HG03469 (cell line): Measurements from ENCODE around the gene KYNU.

Source experiments
- ATAC-seq: cut with Tn5 transposase; IDR thresholded peaks from one replicate; pipeline ENCODE4 v1.9.1; 2021; ENCODE audit warnings: mild to moderate bottlenecking, moderate library complexity, moderate number of reproducible peaks; ENCODE audit not compliant: unreplicated experiment

Gene KYNU

DNA sequence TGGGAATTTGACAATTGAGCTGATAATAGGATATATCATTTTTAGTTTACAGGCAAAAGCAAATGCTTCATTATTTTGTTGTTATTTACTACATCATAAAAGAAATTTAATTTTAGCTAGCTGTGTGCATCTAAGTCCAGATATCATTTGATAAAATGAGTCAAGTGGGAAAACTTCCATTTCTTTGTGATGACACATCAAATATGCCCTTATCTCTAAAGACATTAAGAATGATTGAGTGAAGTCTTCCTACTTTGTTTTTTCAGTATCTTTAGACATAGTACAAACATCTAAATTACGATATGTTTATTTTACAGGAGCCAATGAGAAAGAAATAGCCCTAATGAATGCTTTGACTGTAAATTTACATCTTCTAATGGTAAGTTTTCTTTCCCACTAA, 77.0 kb downstream of the KYNU start:
- ATAC-seq = no peak

DNA sequence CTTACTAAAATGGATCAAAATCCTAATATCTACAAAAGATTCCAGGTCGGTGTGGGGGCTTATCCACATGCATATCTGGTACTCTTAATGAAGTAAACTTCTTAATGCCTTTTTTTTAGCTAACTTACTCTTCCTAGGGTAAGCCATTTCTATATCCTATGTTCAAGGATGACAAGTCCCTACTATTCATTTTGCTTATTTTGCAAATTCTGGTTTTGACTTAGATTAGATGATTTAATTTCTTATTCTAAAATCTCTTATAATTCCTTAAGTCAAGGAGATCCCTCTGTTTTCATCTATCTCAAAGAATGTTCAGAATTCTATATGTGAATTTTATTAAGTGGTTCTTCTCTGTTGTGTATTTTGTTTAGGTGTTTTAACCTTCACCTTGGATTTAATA, 79.7 kb downstream of the KYNU start:
- no peak for ATAC-seq

DNA sequence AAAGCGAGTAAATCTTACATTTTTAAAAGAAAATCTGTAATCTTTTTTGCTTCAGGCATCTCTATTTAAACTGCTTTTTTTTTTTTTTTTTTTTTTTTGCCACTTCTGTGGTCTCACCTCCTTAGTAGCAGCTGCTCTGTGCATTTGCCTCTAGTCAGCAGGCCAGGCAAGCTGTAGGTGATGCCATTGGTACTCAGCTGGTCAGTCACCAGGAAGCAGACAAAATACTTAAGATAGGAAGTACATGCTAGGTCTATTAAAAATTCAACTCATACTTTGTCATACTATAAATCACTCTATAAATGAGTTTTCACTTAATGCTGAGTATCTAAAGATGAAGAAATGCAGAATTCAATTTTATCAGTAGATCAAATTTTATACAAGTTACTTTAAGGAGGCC, 83.7 kb downstream of the KYNU start:
- no peak for ATAC-seq

DNA sequence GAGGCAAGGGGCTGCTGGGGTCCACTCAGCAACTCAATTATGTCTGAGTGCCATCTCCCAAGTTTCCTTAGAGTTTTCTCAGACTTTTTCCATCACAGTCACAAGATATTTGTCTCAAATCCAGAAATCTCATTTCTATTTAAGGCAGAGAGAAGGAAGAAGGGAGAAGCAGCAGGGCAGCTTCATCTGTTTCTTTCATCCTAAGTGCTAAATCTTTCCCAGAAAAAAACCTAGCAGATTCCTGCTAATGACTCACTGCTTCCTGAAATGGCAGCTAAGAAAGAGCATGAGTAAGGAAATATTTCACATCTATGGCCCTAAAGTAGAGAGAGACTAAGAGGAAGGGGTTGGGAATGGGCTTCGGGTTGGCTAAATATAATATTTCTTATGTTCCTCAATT, 88.0 kb downstream of the KYNU start:
- ATAC-seq = no peak

DNA sequence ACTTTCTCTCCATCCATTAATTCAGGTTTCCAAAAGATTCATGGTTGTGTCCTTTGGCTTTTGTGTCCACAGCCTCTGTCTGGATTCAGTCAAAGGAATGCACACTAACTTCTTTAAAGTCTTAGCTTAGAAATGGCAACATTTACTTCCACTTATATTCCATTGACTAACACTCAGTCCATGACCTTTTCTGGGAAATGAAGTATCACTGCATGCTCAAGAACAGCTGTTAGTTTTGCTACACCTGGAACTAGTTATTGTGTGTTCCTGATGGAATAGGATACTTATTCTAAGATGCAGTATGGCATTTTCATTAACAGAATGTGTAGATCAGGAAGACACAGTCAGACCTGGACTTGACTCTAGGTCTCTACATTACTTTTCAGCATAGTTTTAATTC, 88.8 kb downstream of the KYNU start:
- no peak for ATAC-seq

DNA sequence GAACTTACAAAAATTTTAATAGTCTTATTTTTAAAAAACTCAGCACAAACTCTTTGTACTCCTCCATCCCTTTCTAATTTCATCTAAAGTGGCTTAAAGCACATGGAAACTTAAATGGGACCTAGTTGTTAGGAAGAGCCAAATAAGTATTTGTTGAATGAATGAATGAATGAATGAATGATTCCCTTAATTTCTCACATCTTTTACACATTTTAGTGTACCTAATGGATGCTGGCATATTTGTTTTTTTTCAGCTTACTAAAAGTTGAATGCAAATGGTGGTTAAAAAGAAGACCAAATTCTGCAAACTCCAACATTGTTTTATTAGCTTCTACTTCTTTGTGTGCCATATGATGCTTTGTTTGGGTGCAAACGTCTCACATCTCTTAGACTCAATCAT, 89.6 kb downstream of the KYNU start:
- no peak for ATAC-seq

DNA sequence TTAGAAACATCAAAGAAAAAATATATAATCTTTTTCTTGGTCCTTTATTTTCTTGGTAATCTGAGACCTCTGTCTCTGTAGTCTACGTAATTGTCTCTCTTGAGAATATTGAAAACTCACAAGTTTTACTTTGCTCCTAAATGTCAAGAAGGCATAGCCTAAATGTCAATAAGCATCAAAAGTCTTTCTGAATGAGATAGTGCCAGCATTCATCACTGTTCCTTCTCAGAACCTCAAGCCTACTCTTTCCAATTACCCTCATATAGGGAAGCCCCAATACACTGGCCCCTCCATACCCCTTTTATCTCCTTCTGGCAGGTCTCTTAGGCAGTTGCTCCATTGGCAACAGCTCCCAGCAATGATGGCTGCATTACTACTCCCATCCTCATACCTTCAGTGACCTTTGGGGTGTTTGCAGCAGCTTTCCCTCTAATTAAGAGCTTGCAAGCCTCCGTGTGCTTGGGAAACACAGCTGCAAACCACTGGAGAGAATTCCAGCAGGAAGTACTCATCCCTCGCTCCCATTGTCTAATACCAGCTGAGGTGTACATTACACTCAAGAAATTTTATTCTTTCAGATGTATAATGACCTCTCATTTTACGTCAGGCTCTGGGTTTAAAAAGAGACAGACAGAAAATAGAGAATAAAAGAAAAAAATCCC, 95.8 kb downstream of the KYNU start:
- ATAC-seq = no peak

DNA sequence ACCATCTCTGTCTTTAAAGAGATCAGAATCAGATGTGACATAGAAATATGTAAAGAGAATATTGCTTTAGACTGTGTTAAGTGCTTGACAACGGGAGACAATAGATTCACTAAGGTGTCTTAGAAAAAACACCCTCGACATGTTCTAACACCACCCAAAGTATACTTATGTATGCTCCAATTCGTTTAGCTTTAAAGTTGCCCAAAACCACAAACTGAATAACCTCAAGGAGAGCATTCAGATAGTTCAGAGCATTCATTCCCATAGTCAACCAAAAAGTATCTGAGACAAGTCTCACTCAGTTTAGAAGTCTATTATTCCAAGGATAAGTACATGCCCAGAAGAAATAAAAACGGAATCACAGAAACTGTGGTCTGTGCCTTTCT, 96.4 kb downstream of the KYNU start:
- no peak for ATAC-seq

DNA sequence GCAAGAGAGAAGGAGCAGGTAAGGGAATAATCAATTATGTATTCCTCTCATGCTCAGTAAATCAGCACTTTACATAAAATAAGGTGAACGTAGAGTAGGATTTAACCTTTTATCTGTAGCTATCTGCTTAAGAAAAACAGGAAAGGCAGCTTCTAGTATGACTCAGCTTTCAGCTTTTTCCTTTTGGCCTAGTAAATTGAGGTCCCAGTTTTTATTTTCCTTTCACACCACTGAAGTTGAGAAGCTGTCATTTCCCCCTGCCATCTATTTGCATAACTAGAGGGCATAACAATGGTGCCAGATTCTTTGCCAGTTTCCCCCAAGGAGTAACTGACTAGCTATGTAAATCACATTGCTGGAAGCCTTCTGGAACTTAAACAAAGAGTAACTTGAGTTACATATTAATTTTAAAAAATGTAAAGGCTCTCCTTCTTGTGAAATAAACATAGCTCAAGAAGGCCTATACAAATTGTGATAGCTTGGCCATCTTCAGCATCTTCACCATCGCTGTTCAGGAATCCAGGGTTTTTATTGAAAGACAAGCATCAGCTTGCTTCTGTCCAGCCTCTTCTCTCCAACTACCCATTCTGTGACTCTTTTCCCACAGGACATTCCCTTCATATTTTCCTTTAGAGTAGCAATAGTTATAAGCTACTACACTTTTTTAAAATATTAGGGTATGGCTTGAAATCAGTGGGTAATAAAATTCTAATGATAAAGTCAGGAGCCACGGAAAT, 97.0 kb downstream of the KYNU start:
- no peak for ATAC-seq

DNA sequence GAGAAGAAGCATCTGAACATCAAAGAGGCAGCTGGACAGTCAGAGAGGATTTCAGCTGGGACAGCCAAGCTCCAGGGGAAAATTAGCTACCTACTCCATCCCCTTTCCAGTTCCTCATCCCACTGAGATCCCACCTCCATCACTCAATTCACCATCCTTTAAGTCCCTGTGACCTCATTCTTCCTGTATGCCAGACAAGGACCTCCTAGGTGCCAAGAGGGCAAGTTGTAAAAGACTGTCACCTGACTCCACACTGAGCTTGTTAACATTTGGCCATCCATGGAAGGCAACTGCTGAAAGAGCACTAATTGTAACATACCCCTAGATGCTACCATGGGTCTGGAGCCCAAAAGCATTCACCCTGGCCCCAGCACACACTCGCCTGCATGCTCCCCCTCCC, 97.8 kb downstream of the KYNU start:
- ATAC-seq = no peak

DNA sequence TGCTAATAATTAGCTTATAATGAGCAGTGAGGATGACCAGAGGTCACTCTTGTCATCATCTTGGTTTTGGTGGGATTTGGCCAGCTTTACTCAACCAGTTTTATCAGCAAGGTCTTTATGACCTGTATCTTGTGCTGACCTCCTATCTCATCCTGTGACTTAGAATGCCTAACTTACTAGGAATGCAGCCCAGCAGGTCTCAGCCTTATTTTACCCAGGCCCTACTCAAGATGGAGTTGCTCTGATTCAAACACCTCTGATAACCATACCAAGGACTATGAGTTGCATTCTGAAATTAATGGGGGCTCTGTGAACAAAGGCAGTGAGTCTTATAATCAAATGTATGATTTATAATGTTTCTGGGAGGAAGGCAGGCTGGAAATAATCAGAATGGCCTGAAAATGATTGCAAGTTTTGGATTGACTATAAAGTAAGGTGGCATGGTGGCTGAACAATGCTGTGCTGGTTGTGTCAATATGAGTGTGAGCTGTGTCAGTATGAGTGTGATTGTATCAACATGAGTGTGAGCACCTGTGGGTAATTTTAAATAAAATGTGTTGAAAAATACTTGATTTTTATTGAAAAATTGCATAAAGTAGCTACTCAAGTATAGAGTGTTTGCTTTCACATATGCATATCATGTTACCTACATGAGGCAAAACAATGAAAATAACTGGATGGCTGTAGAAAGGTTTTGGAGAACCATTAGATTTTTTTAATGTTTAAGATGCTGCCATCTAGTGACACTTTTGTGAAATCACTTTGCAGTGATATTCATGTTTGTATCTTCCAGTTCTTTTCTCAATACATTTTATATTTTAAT, 103.0 kb downstream of the KYNU start:
- peak; percentile 27 for ATAC-seq

DNA sequence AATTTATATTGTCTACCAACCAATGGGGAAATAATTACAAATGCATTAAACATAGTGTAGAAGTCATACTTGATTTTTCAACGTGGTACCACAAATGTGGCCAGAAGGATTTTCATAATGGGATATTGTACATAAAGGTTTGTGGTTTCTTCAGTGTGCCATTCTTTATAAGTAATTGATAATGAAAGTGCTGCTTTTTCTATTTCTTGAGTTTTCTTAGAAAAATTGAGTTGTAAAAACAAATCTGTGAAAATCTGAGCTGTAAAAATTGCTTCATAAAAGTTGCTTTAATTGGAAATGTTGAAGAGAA, 103.6 kb downstream of the KYNU start:
- ATAC-seq = no peak

DNA sequence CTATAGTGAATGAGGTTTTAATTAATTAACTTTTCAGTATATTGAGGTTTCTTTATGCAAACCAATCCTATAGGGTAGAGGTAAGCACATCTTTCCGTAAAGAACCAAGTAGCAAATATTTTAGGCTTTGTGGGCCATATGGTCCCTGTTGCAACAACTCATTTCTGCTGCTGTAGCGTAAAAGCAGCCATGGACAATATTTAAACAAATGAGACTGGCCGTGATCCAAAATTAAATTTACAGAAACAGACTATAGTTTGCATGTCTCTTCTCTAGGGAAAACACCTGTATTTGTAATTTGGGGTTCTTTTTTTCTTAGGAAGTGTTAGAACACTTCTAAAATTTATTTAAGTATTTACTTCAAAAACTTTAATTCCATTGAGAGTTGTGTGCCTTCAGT, 104.3 kb downstream of the KYNU start:
- no peak for ATAC-seq

DNA sequence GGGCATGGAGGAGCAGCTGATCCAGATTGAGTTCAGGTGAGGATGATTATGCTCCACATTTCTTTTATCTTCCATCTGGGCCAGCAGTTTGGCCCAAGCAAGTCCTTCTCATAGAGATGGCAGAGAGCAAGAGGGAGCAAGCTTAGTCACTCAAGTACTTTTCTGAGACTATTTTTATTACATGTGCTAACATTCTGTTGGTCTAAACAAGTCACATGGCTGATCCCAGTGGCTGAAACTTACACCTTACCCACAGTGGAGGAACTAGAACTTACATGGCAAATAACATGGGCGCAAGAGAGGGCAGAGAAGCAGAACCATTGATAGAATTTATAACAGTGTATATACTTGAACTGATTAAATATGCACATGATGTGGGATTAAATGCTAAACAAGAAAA, 105.7 kb downstream of the KYNU start:
- peak; percentile 84 for ATAC-seq

DNA sequence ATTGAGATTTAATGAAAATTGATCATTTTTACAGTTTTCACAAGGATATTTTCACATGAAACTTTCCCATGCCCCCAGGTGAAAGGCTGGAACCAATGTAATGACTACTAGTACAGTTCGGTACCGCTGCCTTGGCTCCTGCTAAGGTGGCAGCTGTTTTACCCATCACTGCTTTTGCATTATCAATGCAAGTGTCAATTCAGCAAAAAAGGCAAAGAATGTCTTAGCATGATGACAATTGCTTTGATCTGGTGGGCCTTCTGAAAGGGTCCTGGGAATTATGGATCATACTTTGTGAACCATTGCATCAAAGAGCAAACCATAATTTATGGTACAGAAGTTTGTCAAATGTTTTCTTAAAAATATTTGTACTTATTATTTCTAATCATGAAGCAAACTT, 107.2 kb downstream of the KYNU start:
- ATAC-seq = no peak

DNA sequence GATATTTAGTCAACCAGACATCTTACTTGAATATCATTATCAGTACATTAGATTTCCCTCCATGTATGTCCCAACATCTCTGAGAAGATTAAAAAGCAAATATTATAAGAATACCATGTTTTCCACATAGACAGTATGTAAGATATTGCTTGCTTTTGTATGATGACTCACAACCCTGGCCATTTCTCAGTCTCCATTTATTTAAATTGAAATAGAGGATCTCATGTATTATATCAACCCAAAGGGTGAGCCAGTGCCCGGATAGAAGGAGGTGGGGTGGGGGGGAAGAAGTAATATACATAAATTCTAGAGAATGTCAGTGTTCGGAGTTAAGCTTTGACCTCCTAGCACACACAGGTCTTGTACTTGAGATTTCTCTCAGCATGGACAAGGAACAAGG, 109.6 kb downstream of the KYNU start:
- ATAC-seq = no peak

DNA sequence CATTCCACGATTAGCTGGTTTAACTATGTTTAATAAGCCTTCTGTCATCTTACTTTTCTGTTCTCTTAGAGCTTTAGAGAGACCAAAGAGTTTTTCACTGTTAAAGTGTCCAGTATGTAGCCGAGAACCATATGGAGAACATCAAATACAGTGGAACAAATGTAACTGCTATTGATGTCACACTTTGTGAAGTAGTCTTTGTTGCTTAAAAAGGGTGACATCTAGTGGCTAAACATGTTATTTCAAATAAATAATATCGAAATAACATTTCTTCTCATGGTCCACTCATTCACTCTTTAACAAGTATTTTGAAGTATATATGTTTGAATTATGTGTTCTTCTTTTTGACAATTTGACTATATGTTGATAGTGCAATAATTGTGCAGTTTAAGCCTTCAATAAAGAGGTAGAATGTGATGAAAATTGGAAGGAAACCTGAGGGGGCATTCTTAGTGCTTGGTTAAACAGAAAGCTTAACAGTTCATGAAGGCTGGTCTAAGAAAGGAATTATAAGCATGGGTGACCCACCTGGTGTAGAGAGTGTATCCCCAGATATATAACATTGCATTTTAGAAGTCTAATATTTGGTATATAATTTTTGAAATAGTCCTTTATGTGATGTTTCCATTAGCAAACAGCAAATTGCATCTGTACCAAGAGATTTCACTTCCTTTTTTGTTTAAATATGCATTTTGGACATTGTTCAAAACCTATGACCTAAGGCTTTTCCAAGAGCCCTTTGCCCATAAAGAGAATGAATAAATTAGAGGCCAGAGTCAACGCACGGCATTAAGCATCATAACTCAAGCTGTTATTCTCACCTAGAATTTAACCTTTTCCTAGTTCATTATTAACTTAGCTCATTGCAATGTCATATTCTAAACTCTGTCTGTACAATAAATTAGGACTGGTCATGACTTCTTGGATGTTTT, 112.1 kb downstream of the KYNU start:
- ATAC-seq = no peak

DNA sequence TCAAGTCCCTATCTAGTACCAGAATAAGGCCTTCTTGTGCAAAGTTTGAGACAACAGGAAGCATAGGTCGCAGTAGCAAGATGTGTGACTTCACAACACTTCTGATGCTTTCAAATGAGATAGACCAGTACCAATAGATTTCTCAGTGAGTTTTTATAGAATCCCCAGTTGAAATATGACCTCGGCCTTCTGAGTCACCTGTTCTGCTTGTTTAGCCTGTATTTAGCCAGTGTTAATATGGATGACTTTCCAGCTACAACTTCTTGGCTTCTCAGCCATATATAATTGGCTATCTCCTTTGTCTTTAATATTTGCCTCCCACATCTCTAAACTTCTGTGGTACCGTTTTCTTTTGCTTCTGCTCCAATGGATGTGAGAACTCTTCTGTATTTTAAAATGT, 113.8 kb downstream of the KYNU start:
- ATAC-seq = no peak

DNA sequence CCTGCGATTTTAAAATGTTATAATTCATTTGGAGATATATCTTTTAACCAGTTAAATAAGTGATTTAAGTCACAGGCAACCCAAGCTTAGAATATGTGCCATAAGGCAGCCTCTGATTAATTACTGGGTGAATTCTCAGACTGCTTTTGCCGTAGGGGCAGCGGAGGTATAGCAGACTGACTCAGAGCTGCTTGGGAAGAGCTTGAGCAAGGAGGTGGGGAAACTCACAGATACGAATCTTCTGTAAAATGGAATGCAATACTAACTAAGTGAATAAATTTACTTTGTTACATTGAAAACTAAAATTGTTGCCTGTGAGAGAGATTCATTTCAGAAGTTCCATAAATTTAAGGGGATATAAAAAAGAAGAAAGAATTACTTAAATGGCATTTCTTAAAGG, 115.4 kb downstream of the KYNU start:
- no peak for ATAC-seq

DNA sequence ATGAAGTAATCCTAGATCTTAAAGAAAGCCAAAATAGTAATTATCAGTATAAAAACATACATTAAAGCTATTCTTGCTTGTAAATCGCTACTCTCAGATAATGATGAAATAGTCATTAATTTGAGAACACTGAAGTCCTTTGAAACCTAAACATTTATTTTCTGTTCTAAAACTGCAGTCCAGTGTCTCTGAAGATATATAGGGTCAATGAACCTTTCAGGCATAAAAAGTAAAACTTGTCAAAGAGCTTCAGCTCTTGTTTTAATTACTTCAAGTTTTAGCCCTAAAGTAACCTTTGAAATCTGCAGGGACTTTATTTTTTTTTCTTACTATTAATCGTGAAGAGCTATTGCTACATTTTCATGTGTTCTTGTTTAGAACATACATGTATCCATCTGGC, 116.3 kb downstream of the KYNU start:
- no peak for ATAC-seq

DNA sequence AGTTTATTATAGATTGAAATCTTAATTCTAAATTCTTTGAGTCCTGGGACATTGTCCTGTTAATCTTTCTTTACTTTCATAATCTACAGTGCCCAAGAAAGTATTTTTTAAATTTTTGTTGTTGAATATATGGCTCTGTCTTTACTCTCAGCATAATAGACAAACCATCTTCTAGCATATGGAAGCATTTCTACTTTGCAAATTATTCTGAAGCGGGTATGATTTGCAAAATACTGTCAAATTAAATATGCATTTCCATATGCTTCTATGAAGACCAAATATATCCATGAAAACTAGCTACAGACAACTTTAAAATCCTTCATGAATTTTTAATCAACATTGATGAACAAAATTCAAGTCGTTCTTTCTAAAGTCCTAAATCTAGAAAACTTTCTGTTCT, 117.2 kb downstream of the KYNU start:
- no peak for ATAC-seq
